GM12878 (cell line): ENCODE results near the gene ASB3. TPM values are rescaled to one million over a fixed set of nuclear protein-coding genes. Genes with fewer than 3 reads are reported as not detected.
"Not testable (repeated sequence)": the region's sequence is repeated elsewhere in the genome, so short reads cannot be mapped to it uniquely, and the experiment has no call there.

Experiments used
- ATAC-seq: fragments of 200-7000 bp; cut with Tn5 transposase; 3 replicates; pipeline ENCODE4 v1.9.1; 2020; ENCODE audit warnings: mild to moderate bottlenecking, moderate library complexity
- BruUV-seq: library from RNA; stranded (reverse); fragments of 400-500 nt; replicated peaks from 2 replicates; lab custom pipeline; 2021; lab: Mats Ljungman, UMichigan
- CTCF ChIA-PET: fragments of 300-600 bp; sonication (Branson Sonifier 250); formaldehyde crosslinking; extraction: SDS; loops from one replicate; lab custom pipeline; 2021; ENCODE audit warnings: inconsistent platforms; lab: Yijun Ruan, JAX
- POLR2A ChIA-PET: fragments of 350-600 bp; formaldehyde crosslinking; extraction: SDS; loops from one replicate; lab custom pipeline; 2021; ENCODE audit warnings: inconsistent platforms; lab: Charles Lee
- RAD21 ChIA-PET: fragments of 300-600 bp; sonication (Branson Sonifier 250); formaldehyde crosslinking; loops from one replicate; lab custom pipeline; 2023; ENCODE audit warnings: antibody characterized with exemption; ENCODE audit not compliant: unreplicated experiment; lab: Charles Lee
- SMC1A ChIA-PET: fragments of 300-600 bp; sonication (Branson Sonifier 250); formaldehyde crosslinking; loops from one replicate; lab custom pipeline; 2023; ENCODE audit not compliant: unreplicated experiment, uncharacterized antibody; lab: Charles Lee
- DNase-seq: peaks from one replicate; pipeline ENCODE4 v3.0.0-alpha.2; 2011; ENCODE audit warnings: low read depth, low spot score
- FAIRE-seq: peaks from 3 replicates; lab custom pipeline; 2011; peaks lifted over from hg19 to GRCh38; lab: Jason Lieb, UNC
- H2AFZ ChIP-seq: 2 replicates; pipeline ENCODE4 v1.6.0; 2011; ENCODE audit warnings: low read depth, low read length, control low read depth; ENCODE audit not compliant: control insufficient read depth
- H3K27ac ChIP-seq: 2 replicates; pipeline ENCODE4 v1.5.1; 2011; ENCODE audit warnings: control low read depth; ENCODE audit not compliant: control insufficient read depth, insufficient read depth
- H3K27me3 ChIP-seq, 2 experiments: replicated peaks in 1 of 2; 2 replicates each; pipeline versions ENCODE4 v1.6.0 to v1.6.1; 2011; ENCODE audit warnings: low read length in 1 of 2; ENCODE audit not compliant: control insufficient read depth in 2 of 2, insufficient read depth in 2 of 2
- H3K36me3 ChIP-seq, 2 experiments: 2 replicates each; pipeline ENCODE4 v1.5.1; 2011; ENCODE audit warnings: low read length in 1 of 2; ENCODE audit not compliant: control insufficient read depth in 2 of 2, insufficient read depth in 2 of 2
- H3K4me1 ChIP-seq: 2 replicates; pipeline ENCODE4 v1.6.1; 2011; ENCODE audit warnings: mild to moderate bottlenecking, low read length, moderate library complexity, mixed read lengths; ENCODE audit not compliant: control insufficient read depth, insufficient read depth
- H3K4me2 ChIP-seq: 2 replicates; pipeline ENCODE4 v1.6.0; 2011; ENCODE audit warnings: control low read depth; ENCODE audit not compliant: control insufficient read depth, insufficient read depth
- H3K4me3 ChIP-seq: fragments of 200-600 bp; sonication (generic); 2 replicates; pipeline ENCODE4 v1.5.1; 2016
- H3K79me2 ChIP-seq: 2 replicates; pipeline ENCODE4 v1.6.0; 2011; ENCODE audit warnings: low read length; ENCODE audit not compliant: control insufficient read depth, insufficient read depth
- H3K9ac ChIP-seq: 2 replicates; pipeline ENCODE4 v1.8.0; 2011; ENCODE audit warnings: low read length, control low read depth, mixed read lengths; ENCODE audit not compliant: control insufficient read depth, insufficient read depth
- H3K9me3 ChIP-seq: replicated peaks from 3 replicates; pipeline ENCODE4 v1.5.1; 2011; ENCODE audit warnings: mild to moderate bottlenecking, low read length; ENCODE audit not compliant: control insufficient read depth, insufficient read depth
- H4K20me1 ChIP-seq: 2 replicates; pipeline ENCODE4 v1.6.0; 2011; ENCODE audit not compliant: control insufficient read depth, insufficient read depth
- FOXM1 ChIP-seq: IDR thresholded peaks from 2 replicates; pipeline ENCODE4 v1.6.1; 2012; ENCODE audit warnings: low read depth, mild to moderate bottlenecking, inconsistent platforms, low read length, moderate library complexity
- NFYA ChIP-seq: IDR thresholded peaks from 2 replicates; pipeline ENCODE4 v1.6.1; 2011; ENCODE audit warnings: low read depth, mild to moderate bottlenecking, low read length, improper control_type of control experiment, borderline replicate concordance
- POLR2A ChIP-seq: IDR thresholded peaks from 2 replicates; pipeline ENCODE4 v1.6.1; 2011; ENCODE audit warnings: low read depth, mild to moderate bottlenecking, low read length
- RAD51 ChIP-seq: fragments of 450-650 bp; IDR thresholded peaks from 2 replicates; pipeline ENCODE4 v1.6.1; 2016; ENCODE audit warnings: moderate library complexity, mild to moderate bottlenecking, inconsistent platforms
- SMC3 ChIP-seq: IDR thresholded peaks from 2 replicates; pipeline ENCODE4 v1.6.1; 2011; ENCODE audit warnings: low read length, improper control_type of control experiment, borderline replicate concordance
- WGBS: methylation state at CpG from one replicate; pipeline ENCODE4 v1.1.6; 2016; ENCODE audit warnings: low lambda C conversion rate; ENCODE audit not compliant: insufficient replicate concordance, insufficient coverage; ENCODE audit errors: missing lambda C conversion rate; 5-methylcytosine and 5-hydroxymethylcytosine counted together
- in situ Hi-C: fragments of 300-500 bp; cut with MboI; formaldehyde crosslinking; loops from 9 replicates; pipeline ENCODE4 v1.14.3; 2018; ENCODE audit warnings: mixed read lengths
- intact Hi-C: fragments of 100-400 bp; cut with micrococcal nuclease; formaldehyde crosslinking; loops from one replicate; pipeline ENCODE4 v1.14.2; 2022; ENCODE audit not compliant: unreplicated experiment
- polyA plus RNA-seq, 11 experiments: library from polyadenylated mRNA; depleted of rRNA in 4 of 11; unstranded in 6 of 11; stranded (reverse) in 5 of 11; fragments of >200 nt; fragmentation: Nextera tagmentation in 4 of 11; fragmentation: Illumina TruSeq in 1 of 11; extraction: Ambion mirVana in 4 of 11; extraction: Trizol in 1 of 11; gene quantifications; 1 replicate in 1 of 11; 2 replicates in 10 of 11; pipeline versions ENCODE4 v1.2.1 to v1.2.3, GENCODE V29; 2011 to 2016; ENCODE audit warnings: inconsistent platforms in 2 of 11, missing spikeins in 2 of 11, low read depth in 1 of 11
- total RNA-seq, 4 experiments: library from RNA; depleted of rRNA in 3 of 4; stranded (reverse); fragments of >200 nt in 3 of 4; fragmentation: Illumina TruSeq in 1 of 4; extraction: Trizol in 1 of 4; gene quantifications; 2 replicates each; pipeline versions ENCODE4 v1.2.1 to v1.2.3, GENCODE V29; 2013 to 2021
- TF ChIP-seq, protein P1 (sequence below): IDR thresholded peaks from 2 replicates; pipeline ENCODE4 v1.6.1; 2011; ENCODE audit warnings: low read depth, mild to moderate bottlenecking, low read length, moderate library complexity, borderline replicate concordance; ENCODE audit errors: extremely low read depth
- TF ChIP-seq, protein P2 (sequence below), 3 experiments: IDR thresholded peaks in 2 of 3; conservative IDR thresholded peaks in 1 of 3; 2 replicates each; pipeline ENCODE4 v1.5.1; 2011; ENCODE audit warnings: low read depth in 3 of 3, low read length in 3 of 3, mild to moderate bottlenecking in 3 of 3, control low read depth in 2 of 3, moderate library complexity in 2 of 3, inconsistent platforms in 1 of 3, mixed read lengths in 1 of 3; ENCODE audit not compliant: control insufficient read depth in 2 of 3, insufficient read depth in 1 of 3; ENCODE audit errors: extremely low read depth in 1 of 3
- TF ChIP-seq, protein P3 (sequence below): IDR thresholded peaks from 2 replicates; pipeline ENCODE4 v1.6.1; 2012; ENCODE audit warnings: low read depth, low read length, improper control_type of control experiment

ASB3 gene
- total and polyA plus RNA-seq, 10 of the 15 experiments (the other 5 are each of a cell fraction or from before 2014, with no cell fraction given), result 16.4 to 30.9 (median 22.6) TPM

DNA sequence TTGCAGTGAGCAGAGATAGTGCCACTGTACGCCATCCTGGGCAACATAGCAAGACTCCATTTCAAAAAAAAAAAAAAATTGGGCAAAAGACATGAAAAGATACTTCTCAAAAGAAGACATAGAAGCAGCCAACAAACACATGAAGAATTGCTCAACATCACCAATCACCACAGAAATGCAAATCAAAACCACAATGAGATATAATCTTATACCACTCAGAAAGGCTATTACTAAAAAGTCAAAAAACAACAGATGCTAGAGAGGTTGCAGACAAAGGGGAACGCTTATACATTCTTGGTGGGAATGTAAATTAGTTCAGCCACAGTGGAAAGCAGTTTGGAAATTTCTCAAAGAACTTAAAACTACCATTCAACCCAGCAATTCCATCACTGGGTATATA, 62.2 kb downstream of the ASB3 start (continued):
- TF ChIP-seq NFYA, result no peak

DNA sequence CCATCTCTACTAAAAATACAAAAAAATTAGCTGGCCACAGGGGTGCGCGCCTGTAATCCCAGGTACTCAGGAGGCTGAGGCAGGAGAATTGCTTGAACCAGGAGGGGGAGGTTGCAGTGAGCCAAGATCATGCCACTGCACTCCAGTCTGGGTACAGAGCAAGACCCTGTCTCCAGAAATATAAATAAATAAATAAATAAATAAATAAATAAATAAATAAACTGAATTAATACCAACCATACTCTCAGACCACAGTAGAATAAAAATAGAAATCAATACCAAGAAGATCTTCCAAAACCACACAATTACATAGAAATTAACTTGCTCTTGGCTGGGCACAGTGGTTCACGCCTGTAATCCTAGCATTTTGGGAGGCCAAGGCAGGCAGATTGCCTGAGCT, 65.8 kb downstream of the ASB3 start:
- RAD21 ChIA-PET, CTCF ChIA-PET: not testable (repeated sequence)
- WGBS, result 98% methylated on average over 3 of the region's 3 CpGs

DNA sequence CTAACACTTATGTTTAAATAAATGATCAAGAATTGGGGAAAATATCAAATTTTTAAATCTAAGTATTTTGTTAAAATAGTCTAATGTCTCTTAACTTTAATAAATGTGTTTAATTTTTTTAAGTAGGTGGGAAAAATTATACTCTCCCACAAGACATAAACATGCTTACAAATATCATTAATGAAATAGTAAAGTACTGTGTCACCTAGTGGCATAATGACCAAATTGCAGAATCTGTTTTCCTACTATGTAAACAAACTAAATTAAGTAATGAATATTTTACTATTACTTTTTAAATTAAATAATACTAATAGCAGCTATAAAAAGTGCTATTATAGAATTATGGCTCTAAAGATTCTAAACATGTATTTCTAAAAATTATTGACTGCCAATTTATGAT, 71.2 kb downstream of the ASB3 start:
- Histone ChIP-seq H4K20me1 (no peaks in the 10 kb centered on the region), H3K4me2 (no peak overlapping the region), H3K9ac (no peak overlapping the region), H3K36me3 (peaks cover 3 to 12% of the 10 kb centered on the region in 2 experiments; a peak in 3 of 4 replicates), H3K4me1 (no peaks in the 10 kb centered on the region), H3K27me3 (no peaks in the 10 kb centered on the region), H3K79me2 (no peaks in the 10 kb centered on the region), H2AFZ (no peak overlapping the region), H3K9me3 (peaks cover under 1% of the 10 kb centered on the region; the same call in 1 of the 3 replicates), H3K27ac (no peak overlapping the region), H3K4me3 (no peak overlapping the region)
- no TSS peak for BruUV-seq
- in situ Hi-C loops, result no loop called here
- ChIA-PET SMC1A (interaction anchor here (2.6 kb wide), 1 partner anchor 292 kb away, joined by 12 read pairs; no protein-coding TSS in a partner anchor), CTCF (interaction anchor here (0.6 to 1.6 kb wide), 3 partner anchors 12 to 293 kb away, joined by 3 to 6 read pairs (median 4); no protein-coding TSS in a partner anchor), POLR2A (no interaction called here), RAD21 (interaction anchor here (1.2 kb wide), 1 partner anchor 292 kb away, joined by 5 read pairs; no protein-coding TSS in a partner anchor)
- ATAC-seq (peak; percentile 43; the same call in 1 of the 3 replicates), DNase-seq (no peak), FAIRE-seq (no peak)
- intact Hi-C loops, result loop anchor here (5.0 kb wide), 1 partner anchor 293 kb away; no protein-coding TSS in a partner anchor
- TF ChIP-seq POLR2A (no peak), FOXM1 (no peak), RAD51 (no peak), SMC3 (peak; percentile 12; the same call in 1 of the 2 replicates)
- TF ChIP-seq, protein P1, sequence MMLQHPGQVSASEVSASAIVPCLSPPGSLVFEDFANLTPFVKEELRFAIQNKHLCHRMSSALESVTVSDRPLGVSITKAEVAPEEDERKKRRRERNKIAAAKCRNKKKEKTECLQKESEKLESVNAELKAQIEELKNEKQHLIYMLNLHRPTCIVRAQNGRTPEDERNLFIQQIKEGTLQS, result no peak
- TF ChIP-seq, protein P2, sequence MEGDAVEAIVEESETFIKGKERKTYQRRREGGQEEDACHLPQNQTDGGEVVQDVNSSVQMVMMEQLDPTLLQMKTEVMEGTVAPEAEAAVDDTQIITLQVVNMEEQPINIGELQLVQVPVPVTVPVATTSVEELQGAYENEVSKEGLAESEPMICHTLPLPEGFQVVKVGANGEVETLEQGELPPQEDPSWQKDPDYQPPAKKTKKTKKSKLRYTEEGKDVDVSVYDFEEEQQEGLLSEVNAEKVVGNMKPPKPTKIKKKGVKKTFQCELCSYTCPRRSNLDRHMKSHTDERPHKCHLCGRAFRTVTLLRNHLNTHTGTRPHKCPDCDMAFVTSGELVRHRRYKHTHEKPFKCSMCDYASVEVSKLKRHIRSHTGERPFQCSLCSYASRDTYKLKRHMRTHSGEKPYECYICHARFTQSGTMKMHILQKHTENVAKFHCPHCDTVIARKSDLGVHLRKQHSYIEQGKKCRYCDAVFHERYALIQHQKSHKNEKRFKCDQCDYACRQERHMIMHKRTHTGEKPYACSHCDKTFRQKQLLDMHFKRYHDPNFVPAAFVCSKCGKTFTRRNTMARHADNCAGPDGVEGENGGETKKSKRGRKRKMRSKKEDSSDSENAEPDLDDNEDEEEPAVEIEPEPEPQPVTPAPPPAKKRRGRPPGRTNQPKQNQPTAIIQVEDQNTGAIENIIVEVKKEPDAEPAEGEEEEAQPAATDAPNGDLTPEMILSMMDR (IDR thresholded peaks at IDR 0.05 in 2 of 3, conservative IDR thresholded peaks at IDR 0.05 in 1 of 3; ENCODE audit: control insufficient read depth in 2 of 3, extremely low read depth in 1 of 3, insufficient read depth in 1 of 3, low read depth in 3 of 3, low read length in 3 of 3), result peak in 2 of 3 experiments; percentile 18 to 36; a peak in 3 of 6 replicates
- TF ChIP-seq, protein P3, sequence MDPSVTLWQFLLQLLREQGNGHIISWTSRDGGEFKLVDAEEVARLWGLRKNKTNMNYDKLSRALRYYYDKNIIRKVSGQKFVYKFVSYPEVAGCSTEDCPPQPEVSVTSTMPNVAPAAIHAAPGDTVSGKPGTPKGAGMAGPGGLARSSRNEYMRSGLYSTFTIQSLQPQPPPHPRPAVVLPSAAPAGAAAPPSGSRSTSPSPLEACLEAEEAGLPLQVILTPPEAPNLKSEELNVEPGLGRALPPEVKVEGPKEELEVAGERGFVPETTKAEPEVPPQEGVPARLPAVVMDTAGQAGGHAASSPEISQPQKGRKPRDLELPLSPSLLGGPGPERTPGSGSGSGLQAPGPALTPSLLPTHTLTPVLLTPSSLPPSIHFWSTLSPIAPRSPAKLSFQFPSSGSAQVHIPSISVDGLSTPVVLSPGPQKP, result no peak

More for the DNA sequence above, 65.8 kb downstream of the ASB3 start:
- ATAC-seq, H3K4me3 ChIP-seq, DNase-seq, H2AFZ ChIP-seq, BruUV-seq, H3K4me2 ChIP-seq, H3K27ac ChIP-seq, H4K20me1 ChIP-seq, H3K9me3 ChIP-seq, FAIRE-seq, POLR2A ChIA-PET, H3K4me1 ChIP-seq, in situ Hi-C loops, H3K36me3 ChIP-seq, H3K27me3 ChIP-seq, H3K79me2 ChIP-seq, intact Hi-C loops, H3K9ac ChIP-seq: not testable (repeated sequence)
- SMC1A ChIA-PET, result interaction anchor here (1.0 kb wide), 1 partner anchor 23 kb away, joined by 3 read pairs; no protein-coding TSS in a partner anchor
